GM23338 (cell line): Measurements from ENCODE around the gene ERGIC3. TPM values are rescaled to one million over a fixed set of nuclear protein-coding genes. Genes with fewer than 3 reads are reported as not detected.

Experiments
- ATAC-seq: fragments of 200-7000 bp; cut with Tn5 transposase; 3 replicates; pipeline ENCODE4 v1.9.1; 2020
- DNase-seq: peaks from one replicate; pipeline ENCODE4 v3.0.0-alpha.2; 2015; ENCODE audit warnings: low spot score
- H2AFZ ChIP-seq: fragments of 200-600 bp; sonication (generic); 2 replicates; pipeline ENCODE4 v1.8.0; 2016; ENCODE audit warnings: antibody characterized with exemption, mild to moderate bottlenecking, moderate library complexity
- H3F3A ChIP-seq: fragments of 200-600 bp; sonication (generic); replicated peaks from 2 replicates; pipeline ENCODE4 v1.8.0; 2017; ENCODE audit warnings: antibody characterized with exemption, mixed run types, low read depth
- H3K27ac ChIP-seq: fragments of 200-600 bp; sonication (generic); 2 replicates; pipeline ENCODE4 v1.6.1; 2016; ENCODE audit warnings: low read depth
- H3K27me3 ChIP-seq: fragments of 200-600 bp; sonication (generic); 2 replicates; pipeline ENCODE4 v1.8.0; 2016; ENCODE audit warnings: mild to moderate bottlenecking, mixed run types, moderate library complexity; ENCODE audit not compliant: insufficient read depth
- H3K36me3 ChIP-seq: fragments of 200-600 bp; sonication (generic); 2 replicates; pipeline ENCODE4 v1.8.0; 2016; ENCODE audit warnings: mild to moderate bottlenecking; ENCODE audit not compliant: insufficient read depth
- H3K4me1 ChIP-seq: fragments of 200-600 bp; sonication (generic); 2 replicates; pipeline ENCODE4 v1.8.0; 2016; ENCODE audit warnings: mild to moderate bottlenecking, moderate library complexity; ENCODE audit not compliant: insufficient read depth
- H3K4me2 ChIP-seq: fragments of 200-600 bp; sonication (generic); 2 replicates; pipeline ENCODE4 v1.7.1; 2017; ENCODE audit warnings: mixed run types
- H3K4me3 ChIP-seq: fragments of 200-600 bp; sonication (generic); 2 replicates; pipeline ENCODE4 v1.6.1; 2016; ENCODE audit warnings: mixed run types
- H3K79me2 ChIP-seq: fragments of 200-600 bp; sonication (generic); replicated peaks from 2 replicates; pipeline ENCODE4 v1.8.0; 2017; ENCODE audit warnings: mild to moderate bottlenecking; ENCODE audit not compliant: insufficient read depth
- H3K9me2 ChIP-seq: fragments of 200-600 bp; sonication (generic); 2 replicates; pipeline ENCODE4 v1.8.0; 2017; ENCODE audit not compliant: insufficient read depth
- H4K20me1 ChIP-seq: fragments of 200-600 bp; sonication (generic); replicated peaks from 2 replicates; pipeline ENCODE4 v1.8.0; 2017; ENCODE audit warnings: mild to moderate bottlenecking; ENCODE audit not compliant: insufficient read depth
- H3K27ac Mint-ChIP-seq: 2 replicates; pipeline ENCODE4 v1.8.0; 2020; ENCODE audit warnings: inconsistent platforms, mild to moderate bottlenecking, moderate library complexity, mixed read lengths
- H3K27me3 Mint-ChIP-seq: 3 replicates; pipeline ENCODE4 v1.8.0; 2022; ENCODE audit warnings: low read depth, mild to moderate bottlenecking, moderate library complexity, mixed read lengths, inconsistent platforms; ENCODE audit not compliant: insufficient read depth, poor library complexity
- H3K36me3 Mint-ChIP-seq: 3 replicates; pipeline ENCODE4 v1.8.0; 2021; ENCODE audit warnings: low read depth, mild to moderate bottlenecking, inconsistent platforms, moderate library complexity, mixed read lengths
- H3K4me1 Mint-ChIP-seq: 3 replicates; pipeline ENCODE4 v1.8.0; 2020; ENCODE audit warnings: mild to moderate bottlenecking, inconsistent platforms, mixed read lengths
- H3K4me3 Mint-ChIP-seq: 3 replicates; pipeline ENCODE4 v1.8.0; 2021; ENCODE audit warnings: moderate library complexity, mild to moderate bottlenecking, inconsistent platforms, mixed read lengths
- H3K9me3 Mint-ChIP-seq: 3 replicates; pipeline ENCODE4 v1.8.0; 2020; ENCODE audit warnings: moderate library complexity, mild to moderate bottlenecking, inconsistent platforms, mixed read lengths
- CREB1 ChIP-seq: fragments of 250-450 bp; sonication (Bioruptor Pico); IDR thresholded peaks from 2 replicates; pipeline ENCODE4 v1.5.0; 2020; ENCODE audit warnings: low read depth, mild to moderate bottlenecking, moderate library complexity
- CTCF ChIP-seq, 2 experiments: fragments of 200-600 bp in 1 of 2; sonication (generic) in 1 of 2; conservative IDR thresholded peaks; 2 replicates each; pipeline versions ENCODE4 v1.5.1 to v1.6.1; 2016 to 2017; ENCODE audit warnings: antibody characterized with exemption in 2 of 2, low read depth in 2 of 2, mild to moderate bottlenecking in 2 of 2, moderate library complexity in 1 of 2
- ETS1 ChIP-seq: IDR thresholded peaks from 2 replicates; pipeline ENCODE4 v1.6.1; 2016; ENCODE audit warnings: antibody characterized with exemption
- EZH2 ChIP-seq: fragments of 200-600 bp; sonication (generic); IDR thresholded peaks from one replicate; pipeline ENCODE4 v1.8.0; 2017; ENCODE audit warnings: antibody characterized with exemption, mild to moderate bottlenecking, low read depth; ENCODE audit not compliant: unreplicated experiment
- EZH2phosphoT487 ChIP-seq: fragments of 200-600 bp; sonication (generic); IDR thresholded peaks from one replicate; pipeline ENCODE4 v1.8.1; 2018; ENCODE audit warnings: antibody characterized with exemption; ENCODE audit not compliant: unreplicated experiment
- JUNB ChIP-seq: IDR thresholded peaks from one replicate; pipeline ENCODE4 v1.6.1; 2016; ENCODE audit warnings: antibody characterized with exemption; ENCODE audit not compliant: unreplicated experiment
- NANOG ChIP-seq: IDR thresholded peaks from 2 replicates; pipeline ENCODE4 v1.6.1; 2016; ENCODE audit warnings: antibody characterized with exemption, borderline replicate concordance
- POLR2AphosphoS5 ChIP-seq: IDR thresholded peaks from 2 replicates; pipeline ENCODE4 v1.6.1; 2016; ENCODE audit warnings: antibody characterized with exemption, low read depth
- REST ChIP-seq: IDR thresholded peaks from one replicate; pipeline ENCODE4 v1.6.1; 2018; ENCODE audit warnings: antibody characterized with exemption; ENCODE audit not compliant: unreplicated experiment
- STAT1 ChIP-seq: IDR thresholded peaks from one replicate; pipeline ENCODE4 v1.6.1; 2016; ENCODE audit warnings: antibody characterized with exemption; ENCODE audit not compliant: unreplicated experiment
- ZNF114 ChIP-seq: fragments of 250-450 bp; sonication (Bioruptor Pico); IDR thresholded peaks from 2 replicates; pipeline ENCODE4 v1.5.0; 2020; ENCODE audit warnings: mild to moderate bottlenecking, moderate library complexity
- ZNF331 ChIP-seq: fragments of 250-450 bp; sonication (Bioruptor Pico); IDR thresholded peaks from 2 replicates; pipeline ENCODE4 v1.5.0; 2020; ENCODE audit warnings: low read depth, mild to moderate bottlenecking, moderate library complexity
- ZNF462 ChIP-seq: fragments of 250-450 bp; sonication (Bioruptor Pico); IDR thresholded peaks from 2 replicates; pipeline ENCODE4 v1.5.0; 2020; ENCODE audit warnings: mild to moderate bottlenecking, moderate library complexity
- polyA plus RNA-seq: library from polyadenylated mRNA; unstranded; fragments of >200 nt; fragmentation: Nextera tagmentation; extraction: Ambion mirVana; gene quantifications from 2 replicates; pipeline ENCODE4 v1.2.1, GENCODE V29; 2016
- total RNA-seq: library from RNA; depleted of rRNA; stranded (reverse); fragments of >200 nt; shearing (Covaris generic); gene quantifications from 2 replicates; pipeline ENCODE4 v1.2.3, GENCODE V29; 2014

ERGIC3 gene
- total and polyA plus RNA-seq, 2 experiments from 2014 or later = 139 to 147 TPM

GRCh38 chr20:35595456-35595855 is 53.6 kb downstream of the ERGIC3 start:
- TF ChIP-seq NANOG = no peak
- no peak for TF ChIP-seq ZNF462 (CRISPR knock-in tag)
- no peak for TF ChIP-seq STAT1
- no peak for TF ChIP-seq ZNF331 (CRISPR knock-in tag)
- TF ChIP-seq ETS1 = no peak
- no peak for TF ChIP-seq EZH2
- no peak for TF ChIP-seq EZH2phosphoT487
- TF ChIP-seq REST = no peak
- TF ChIP-seq CTCF (conservative IDR thresholded peaks at IDR 0.05; ENCODE audit: low read depth in 2 of 2) = no peak
- TF ChIP-seq ZNF114 (CRISPR knock-in tag) = no peak
- no peak for TF ChIP-seq CREB1 (CRISPR knock-in tag)
- no peak for TF ChIP-seq POLR2AphosphoS5
- TF ChIP-seq JUNB = no peak
- H3K27me3 Mint-ChIP-seq = peaks cover 19% of the 10 kb centered on the region
- H3K27ac ChIP-seq = no peak overlapping the region
- ATAC-seq = no peak
- peaks cover 10% of the 10 kb centered on the region for H3K27me3 ChIP-seq
- peaks cover 12% of the 10 kb centered on the region for H3K4me1 Mint-ChIP-seq
- no peak overlapping the region for H3K4me2 ChIP-seq
- no peaks in the 10 kb centered on the region for H3F3A ChIP-seq
- H3K9me3 Mint-ChIP-seq = no peaks in the 10 kb centered on the region
- H3K79me2 ChIP-seq = no peaks in the 10 kb centered on the region
- no peaks in the 10 kb centered on the region; the same call in 2 of the 3 replicates for H3K36me3 Mint-ChIP-seq
- no peaks in the 10 kb centered on the region for H3K9me2 ChIP-seq
- H4K20me1 ChIP-seq = no peaks in the 10 kb centered on the region
- H3K27ac Mint-ChIP-seq = no peak overlapping the region
- H3K4me3 Mint-ChIP-seq = no peak overlapping the region
- H3K4me3 ChIP-seq = no peak overlapping the region
- no peaks in the 10 kb centered on the region for H3K36me3 ChIP-seq
- H2AFZ ChIP-seq = no peak overlapping the region
- DNase-seq = no peak
- H3K4me1 ChIP-seq = no peaks in the 10 kb centered on the region
